ENCODE data around the gene FXYD3.
A peak's percentile ranks its signal among the peaks of the same experiment; 100 is the strongest.
"Not testable (repeated sequence)": the region's sequence is repeated elsewhere in the genome, so short reads cannot be mapped to it uniquely, and the experiment has no call there.

The FXYD3 gene

DNA sequence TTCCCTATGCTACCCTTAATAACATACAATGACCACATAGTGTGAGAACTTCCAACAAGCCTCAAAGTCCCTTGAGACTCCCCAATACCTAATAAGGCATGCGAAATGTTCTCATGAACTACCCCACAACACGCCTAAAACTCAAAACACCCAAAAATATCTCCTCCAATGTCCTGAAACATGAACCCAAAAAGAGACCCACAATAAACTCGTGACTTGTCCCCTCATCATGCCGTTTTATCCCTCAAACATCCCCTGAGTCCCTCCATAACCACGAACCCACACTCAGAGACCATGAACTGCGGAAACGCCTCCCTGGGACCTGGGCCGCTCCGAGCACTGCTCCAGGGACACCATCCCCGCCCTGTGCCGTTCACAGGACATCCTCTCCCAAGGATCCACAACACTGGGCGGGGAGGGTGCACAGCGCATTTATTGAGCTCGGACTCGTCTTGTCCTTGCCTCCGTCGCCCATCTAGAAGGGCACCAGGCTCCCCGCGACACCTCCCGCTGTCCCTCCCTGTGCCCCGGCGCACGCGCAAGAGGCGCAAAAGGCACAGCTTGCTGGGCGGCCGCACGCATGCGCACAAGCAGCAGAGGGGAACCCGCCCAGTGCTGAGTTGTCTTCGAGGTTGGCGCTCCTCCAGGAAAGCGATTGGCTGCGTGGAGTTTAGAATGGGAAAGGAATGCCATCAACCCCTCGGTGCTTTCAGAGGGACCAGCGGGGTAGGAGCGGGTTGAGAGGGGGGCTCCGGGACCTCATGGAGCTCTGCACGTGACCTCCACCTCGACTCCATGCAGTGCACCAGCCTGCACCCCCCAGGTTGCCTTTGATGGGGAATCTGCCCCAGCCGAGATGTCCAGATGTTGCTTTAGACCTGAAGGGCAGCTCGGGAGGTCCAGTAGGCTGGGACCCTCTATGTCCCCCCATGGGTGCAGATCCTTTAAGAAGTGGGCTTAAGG lies 8.8 kb downstream of the FXYD3 start:
- peak overlapping the region; percentile 88 for H3K4me3 Mint-ChIP-seq
- H3K9me3 Mint-ChIP-seq, result no peaks in the 10 kb centered on the region
- H3K27ac Mint-ChIP-seq, result peak overlapping the region; percentile 60
- peaks cover 13% of the 10 kb centered on the region for H3K4me1 Mint-ChIP-seq
- no peaks in the 10 kb centered on the region for H3K27me3 Mint-ChIP-seq
- H3K36me3 Mint-ChIP-seq, result no peaks in the 10 kb centered on the region

DNA sequence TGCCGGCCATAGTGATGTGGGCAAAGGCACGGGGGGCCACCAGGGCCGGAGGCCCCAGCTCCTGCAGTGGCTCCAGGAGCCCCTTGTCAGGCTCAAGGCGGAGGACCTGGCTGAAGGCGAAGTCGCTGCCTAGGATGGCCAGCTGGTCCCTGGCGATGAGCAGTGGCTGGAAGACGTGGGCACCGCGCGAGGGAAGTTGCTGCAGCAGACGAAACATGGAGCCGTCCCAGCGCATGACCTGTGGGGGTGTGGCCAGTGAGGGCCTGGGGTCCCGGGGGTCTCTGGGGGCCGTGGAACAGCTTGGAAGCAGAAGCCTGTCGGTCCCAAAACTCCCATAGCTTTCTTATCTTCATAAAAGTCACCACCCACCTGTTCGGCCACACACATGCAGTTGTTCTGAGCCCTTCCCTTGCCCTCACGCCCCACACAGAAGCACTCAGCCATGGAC lies 9.7 kb downstream of the FXYD3 start:
- Mint-ChIP-seq H3K36me3 (no peaks in the 10 kb centered on the region), H3K27me3 (no peaks in the 10 kb centered on the region), H3K4me3 (peak overlapping the region; percentile 26)

DNA sequence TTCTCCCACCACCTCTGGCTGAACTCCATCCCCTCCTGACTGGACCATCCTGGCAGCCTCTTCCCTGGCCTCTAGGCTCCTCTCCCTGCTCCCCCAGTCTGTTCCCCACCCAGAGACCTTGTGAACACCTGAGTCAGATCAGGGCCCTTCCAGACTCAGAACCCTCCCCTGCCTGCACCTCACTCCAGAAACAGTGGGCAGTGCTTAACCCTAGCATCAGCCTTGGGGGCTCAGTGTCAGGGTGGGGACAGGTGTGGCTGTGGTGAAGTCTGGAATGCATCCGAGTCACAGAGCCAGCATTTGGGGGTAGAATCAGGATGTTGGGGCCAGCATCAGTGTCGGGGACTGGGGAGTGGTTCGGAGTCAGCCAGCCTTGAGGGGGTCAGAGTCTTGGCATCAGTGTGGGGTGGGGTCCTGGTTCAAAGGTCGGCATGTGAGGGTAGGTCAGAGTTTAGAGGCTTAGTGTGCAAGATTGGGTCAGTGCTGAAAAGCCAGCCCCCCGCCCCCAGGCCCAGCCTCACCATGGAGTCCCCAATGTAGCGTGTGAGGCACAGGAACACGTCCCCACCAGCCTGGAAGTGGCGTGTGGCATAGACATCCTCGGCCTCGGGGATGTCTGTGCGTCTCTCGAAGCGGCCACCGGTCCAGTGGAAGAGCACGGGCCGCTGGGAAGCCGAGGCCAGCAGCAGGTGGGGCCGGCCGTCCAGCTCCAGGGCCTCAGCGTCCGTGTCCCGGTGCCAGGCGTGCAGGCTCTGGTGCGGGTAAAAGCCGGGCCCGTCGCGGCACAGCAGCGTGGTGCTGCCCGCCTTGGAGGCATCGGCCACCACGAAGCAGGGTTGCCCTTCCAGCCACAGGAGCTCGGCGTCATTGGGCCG lies 10.4 kb downstream of the FXYD3 start:
- H3K4me3 Mint-ChIP-seq, result peak overlapping the region; percentile 26

More for the DNA sequence above, 9.7 kb downstream of the FXYD3 start:
- Mint-ChIP-seq H3K9me3 (no peaks in the 10 kb centered on the region), H3K4me1 (peaks cover 13% of the 10 kb centered on the region), H3K27ac (peak overlapping the region; percentile 70)

DNA sequence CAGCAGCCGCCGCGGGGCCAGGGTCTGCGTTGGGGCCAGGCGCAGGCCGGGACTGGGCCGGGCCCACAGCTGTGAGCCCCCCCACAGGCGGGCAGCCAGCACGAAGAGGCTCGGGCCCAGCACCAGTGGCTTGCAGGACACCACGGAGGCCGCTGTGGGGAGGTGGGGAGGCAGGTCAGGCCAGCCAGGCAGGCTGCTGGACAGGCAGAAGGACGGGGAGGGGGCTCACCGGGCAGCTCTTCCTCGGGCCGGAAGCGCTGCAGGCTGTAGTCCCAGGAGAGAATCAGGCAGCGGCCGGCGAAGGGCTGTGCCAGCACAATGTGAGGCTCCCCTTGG lies 11.0 kb downstream of the FXYD3 start:
- H3K9me3 Mint-ChIP-seq, result no peaks in the 10 kb centered on the region

More for the DNA sequence above, 10.4 kb downstream of the FXYD3 start:
- Mint-ChIP-seq H3K27me3 (no peaks in the 10 kb centered on the region), H3K4me1 (peaks cover 13% of the 10 kb centered on the region), H3K27ac (no peak overlapping the region), H3K36me3 (no peaks in the 10 kb centered on the region), H3K9me3 (no peaks in the 10 kb centered on the region)

DNA sequence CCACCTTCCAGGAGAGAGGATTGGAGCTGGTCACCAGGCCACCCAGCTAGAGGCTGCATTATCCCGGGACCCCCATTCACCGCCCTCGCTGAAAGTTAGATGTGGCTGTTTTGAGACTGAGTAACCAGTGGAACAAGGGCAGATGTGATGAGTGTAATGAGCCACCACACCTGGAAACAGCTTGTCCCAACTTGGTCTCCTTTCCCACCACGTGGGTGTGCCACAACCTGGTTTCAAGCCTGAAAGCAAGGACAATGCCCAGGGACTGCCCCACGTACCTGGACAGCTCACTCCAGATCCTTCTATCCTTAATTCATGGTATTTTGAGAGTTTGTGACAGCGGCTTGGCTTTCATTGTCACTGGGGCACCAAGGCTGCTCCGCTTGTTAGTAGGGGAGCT lies 12.2 kb downstream of the FXYD3 start:
- H3K4me1 Mint-ChIP-seq, result peaks cover 13% of the 10 kb centered on the region
- H3K9me3 Mint-ChIP-seq, result no peaks in the 10 kb centered on the region
- H3K36me3 Mint-ChIP-seq, result no peaks in the 10 kb centered on the region
- no peaks in the 10 kb centered on the region for H3K27me3 Mint-ChIP-seq
- H3K4me3 Mint-ChIP-seq, result no peak overlapping the region
- H3K27ac Mint-ChIP-seq, result no peak overlapping the region

More for the DNA sequence above, 11.0 kb downstream of the FXYD3 start:
- no peak overlapping the region for H3K27ac Mint-ChIP-seq
- no peaks in the 10 kb centered on the region for H3K36me3 Mint-ChIP-seq
- H3K4me3 Mint-ChIP-seq, result no peak overlapping the region
- no peaks in the 10 kb centered on the region for H3K27me3 Mint-ChIP-seq
- H3K4me1 Mint-ChIP-seq, result peaks cover 13% of the 10 kb centered on the region

DNA sequence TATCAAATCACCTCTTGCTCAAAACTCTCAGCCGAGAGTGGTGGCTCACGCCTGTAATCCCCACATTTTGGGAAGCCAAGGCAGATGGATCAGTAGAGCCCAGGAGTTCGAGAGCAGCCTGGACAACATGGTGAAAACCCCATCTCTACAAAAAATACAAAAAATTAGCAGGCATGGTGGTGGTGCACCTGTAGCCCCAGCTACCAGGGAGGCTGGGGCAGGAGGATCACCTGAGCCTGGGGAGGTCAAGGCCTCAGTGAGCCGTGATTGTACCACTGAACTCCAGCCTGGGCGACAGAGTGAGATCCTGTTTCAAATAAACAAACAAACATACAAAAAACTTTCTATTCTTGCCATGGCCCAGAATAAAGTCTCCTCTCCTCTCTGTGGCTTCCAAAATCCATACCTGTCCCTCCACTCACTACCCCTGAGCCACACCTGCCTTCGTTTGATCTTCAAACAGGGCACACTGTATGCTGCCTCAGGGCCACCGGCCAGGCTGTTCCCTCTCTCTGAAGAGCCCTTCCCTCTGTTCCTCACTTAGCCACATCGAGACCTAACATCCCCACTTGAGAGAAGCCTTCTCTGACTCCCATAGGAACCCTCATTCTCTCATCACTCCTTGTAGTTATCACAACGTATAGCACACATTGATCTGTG lies 12.9 kb downstream of the FXYD3 start:
- no peaks in the 10 kb centered on the region for H3K9me3 Mint-ChIP-seq
- no peaks in the 10 kb centered on the region for H3K36me3 Mint-ChIP-seq
- no peak overlapping the region for H3K4me3 Mint-ChIP-seq
- peaks cover 13% of the 10 kb centered on the region for H3K4me1 Mint-ChIP-seq
- no peaks in the 10 kb centered on the region for H3K27me3 Mint-ChIP-seq
- no peak overlapping the region for H3K27ac Mint-ChIP-seq

DNA sequence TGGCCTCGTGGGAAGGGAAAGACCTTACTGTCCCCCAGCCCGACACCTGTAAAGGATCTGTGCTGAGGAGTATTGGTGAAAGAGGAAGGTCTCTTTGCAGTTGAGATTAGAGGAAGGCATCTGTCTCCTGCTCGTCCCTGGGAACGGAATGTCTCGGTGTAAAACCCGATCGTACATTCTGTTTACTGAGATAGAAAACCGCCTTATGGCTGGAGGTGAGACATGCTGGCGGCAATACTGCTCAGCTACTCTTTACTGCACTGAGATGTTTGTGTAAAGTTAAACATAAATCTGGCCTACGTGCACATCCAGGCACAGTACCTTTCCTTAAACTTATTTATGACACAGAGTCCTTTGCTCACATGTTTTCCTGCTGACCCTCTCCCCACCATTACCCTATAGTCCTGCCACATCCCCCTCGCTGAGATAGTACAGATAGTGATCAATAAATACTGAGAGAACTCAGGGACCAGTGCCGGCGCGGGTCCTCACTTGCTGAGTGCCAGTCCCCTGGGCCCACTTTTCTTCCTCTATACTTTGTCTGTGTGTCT lies 14.2 kb downstream of the FXYD3 start:
- not testable (repeated sequence) for H3K27me3 Mint-ChIP-seq, H3K27ac Mint-ChIP-seq, H3K4me1 Mint-ChIP-seq

DNA sequence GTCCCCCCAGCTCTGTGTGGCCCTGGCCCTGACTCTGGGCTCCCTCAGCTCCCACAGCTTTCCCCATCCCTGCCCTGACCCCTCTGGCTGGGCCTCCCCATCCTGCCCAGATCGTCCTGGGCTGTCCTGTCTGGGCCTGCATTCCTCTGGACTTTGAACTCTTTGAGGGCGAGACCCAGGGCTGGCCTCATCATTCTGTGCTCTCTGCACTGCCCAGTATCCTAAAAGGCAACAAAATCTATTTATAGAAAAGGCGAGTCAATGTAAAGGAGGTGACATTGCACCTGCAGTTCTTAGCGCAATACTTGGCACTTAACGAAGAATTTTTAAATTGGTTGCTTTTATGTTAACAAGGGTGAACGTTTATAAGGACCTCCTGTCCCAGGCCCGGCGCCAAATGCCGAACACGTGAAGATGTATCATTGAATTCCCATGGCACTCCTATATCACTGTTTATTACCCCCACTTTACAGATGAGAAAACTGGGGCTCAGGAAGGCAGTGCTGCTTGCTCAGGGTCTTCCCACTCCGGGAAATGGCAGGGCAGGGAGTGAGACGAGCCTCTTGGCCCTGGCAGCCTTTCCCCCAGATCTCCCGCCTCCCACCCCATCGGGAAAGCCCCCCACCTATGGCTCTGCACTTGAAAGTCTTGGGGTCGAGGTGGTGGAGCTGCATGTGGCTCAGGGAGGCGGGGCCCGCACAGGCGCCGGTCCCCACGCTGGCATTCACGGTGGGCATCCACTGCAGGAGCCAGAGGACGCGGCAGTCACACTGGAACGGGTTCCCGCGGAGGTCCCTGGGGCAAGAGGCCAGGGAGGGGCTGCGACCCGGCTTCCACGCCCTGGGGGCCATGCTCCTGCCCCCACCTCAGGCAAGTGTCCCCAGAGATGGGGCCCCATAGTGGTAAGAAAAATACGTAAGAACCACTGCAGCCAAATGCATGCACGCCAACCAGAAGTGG lies 15.4 kb downstream of the FXYD3 start:
- no peaks in the 10 kb centered on the region for H3K36me3 Mint-ChIP-seq
- H3K9me3 Mint-ChIP-seq, result no peaks in the 10 kb centered on the region
- H3K27me3 Mint-ChIP-seq, result no peaks in the 10 kb centered on the region
- no peak overlapping the region for H3K27ac Mint-ChIP-seq
- no peak overlapping the region for H3K4me3 Mint-ChIP-seq
- H3K4me1 Mint-ChIP-seq, result peaks cover 4% of the 10 kb centered on the region

More for the DNA sequence above, 14.2 kb downstream of the FXYD3 start:
- not testable (repeated sequence) for H3K36me3 Mint-ChIP-seq, H3K9me3 Mint-ChIP-seq, H3K4me3 Mint-ChIP-seq

DNA sequence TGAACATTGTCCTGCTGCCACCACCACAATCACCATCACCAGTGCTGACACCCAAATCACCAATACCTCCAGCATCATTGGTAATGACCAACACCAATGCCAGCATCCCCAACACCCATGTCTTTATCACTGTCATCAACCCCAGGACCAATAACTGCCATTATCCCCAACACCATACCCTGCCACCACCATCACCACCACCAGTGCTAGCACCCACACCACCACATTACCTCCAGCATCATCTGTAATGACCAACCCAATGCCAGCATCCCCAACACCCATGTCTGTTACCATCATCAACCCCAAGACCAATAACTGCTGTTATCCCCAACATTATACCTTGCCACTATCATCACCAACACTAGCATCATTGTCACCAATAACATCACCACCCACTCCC lies 16.6 kb downstream of the FXYD3 start:
- H3K4me3 Mint-ChIP-seq, result no peak overlapping the region
- no peak overlapping the region for H3K27ac Mint-ChIP-seq
- H3K27me3 Mint-ChIP-seq, result no peaks in the 10 kb centered on the region
- H3K36me3 Mint-ChIP-seq, result no peaks in the 10 kb centered on the region
- no peaks in the 10 kb centered on the region for H3K9me3 Mint-ChIP-seq
- H3K4me1 Mint-ChIP-seq, result peaks cover 7% of the 10 kb centered on the region

DNA sequence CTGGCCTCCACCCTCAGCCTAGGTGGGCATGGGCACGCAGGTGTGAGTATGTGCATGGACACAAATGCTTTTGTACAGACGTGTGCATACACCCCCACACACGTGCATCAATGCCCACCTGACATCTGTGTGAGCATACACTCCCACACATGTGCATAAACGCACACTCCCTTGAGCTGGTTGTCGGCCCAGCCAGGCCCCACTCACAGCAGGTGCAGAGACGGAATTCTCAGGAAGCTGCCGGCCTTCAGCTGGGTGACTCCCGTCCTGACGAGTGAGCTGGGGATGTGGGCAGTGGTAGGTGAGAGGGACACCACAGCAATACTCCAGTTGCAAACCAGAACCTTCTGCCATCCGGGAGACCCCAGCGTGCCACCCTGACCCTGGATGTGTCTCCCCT lies 18.2 kb downstream of the FXYD3 start:
- H3K27me3 Mint-ChIP-seq, result no peaks in the 10 kb centered on the region
- H3K4me3 Mint-ChIP-seq, result no peak overlapping the region
- no peaks in the 10 kb centered on the region for H3K36me3 Mint-ChIP-seq
- H3K27ac Mint-ChIP-seq, result no peak overlapping the region
- peaks cover 7% of the 10 kb centered on the region for H3K4me1 Mint-ChIP-seq
- no peaks in the 10 kb centered on the region for H3K9me3 Mint-ChIP-seq

DNA sequence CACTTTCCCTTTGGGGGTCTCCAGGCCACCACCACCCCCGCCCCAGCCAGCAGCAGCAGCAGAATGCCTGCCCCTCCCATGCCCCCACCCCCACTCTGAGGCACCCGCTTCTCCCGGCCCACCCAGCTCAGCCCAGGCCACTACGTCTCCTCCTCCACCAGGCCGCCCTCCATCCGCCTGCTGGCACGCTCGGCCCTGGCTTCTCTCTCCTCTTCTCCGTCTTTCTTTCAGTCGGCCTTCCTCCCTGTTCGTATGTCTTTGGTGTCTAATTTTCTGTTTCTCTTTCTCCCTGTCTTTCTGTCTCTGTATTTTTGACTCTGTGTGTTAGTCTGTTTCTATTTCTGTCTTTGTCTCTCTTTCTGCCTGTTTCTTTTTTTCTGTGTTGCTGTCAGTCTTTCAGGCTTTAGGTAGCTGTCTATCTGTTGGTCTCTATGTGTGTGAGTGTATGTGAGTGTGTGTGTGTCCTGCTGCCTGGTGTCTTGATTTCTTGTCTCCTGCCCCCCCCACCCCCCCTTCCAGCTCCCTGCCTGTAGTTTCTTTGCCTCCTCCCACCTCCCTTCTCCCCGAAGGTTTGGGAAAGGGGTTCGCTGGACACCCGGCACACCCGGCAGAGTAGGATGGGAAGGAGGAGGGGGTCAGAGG lies 19.1 kb downstream of the FXYD3 start, which contains the start of gene LGI4:
Gene LGI4, minus strand, starts transcription at position 459 of the 642 bp plus-strand sequence. Its CDS starts 379 bp downstream, at position 80.
- H3K36me3 Mint-ChIP-seq, result no peaks in the 10 kb centered on the region
- H3K4me1 Mint-ChIP-seq, result peaks cover 7% of the 10 kb centered on the region
- no peak within 1 kb of the TSS for H3K4me3 Mint-ChIP-seq
- no peaks in the 10 kb centered on the region for H3K9me3 Mint-ChIP-seq
- H3K27ac Mint-ChIP-seq, result peak within 1 kb of the TSS; percentile 94
- H3K27me3 Mint-ChIP-seq, result no peaks in the 10 kb centered on the region

DNA sequence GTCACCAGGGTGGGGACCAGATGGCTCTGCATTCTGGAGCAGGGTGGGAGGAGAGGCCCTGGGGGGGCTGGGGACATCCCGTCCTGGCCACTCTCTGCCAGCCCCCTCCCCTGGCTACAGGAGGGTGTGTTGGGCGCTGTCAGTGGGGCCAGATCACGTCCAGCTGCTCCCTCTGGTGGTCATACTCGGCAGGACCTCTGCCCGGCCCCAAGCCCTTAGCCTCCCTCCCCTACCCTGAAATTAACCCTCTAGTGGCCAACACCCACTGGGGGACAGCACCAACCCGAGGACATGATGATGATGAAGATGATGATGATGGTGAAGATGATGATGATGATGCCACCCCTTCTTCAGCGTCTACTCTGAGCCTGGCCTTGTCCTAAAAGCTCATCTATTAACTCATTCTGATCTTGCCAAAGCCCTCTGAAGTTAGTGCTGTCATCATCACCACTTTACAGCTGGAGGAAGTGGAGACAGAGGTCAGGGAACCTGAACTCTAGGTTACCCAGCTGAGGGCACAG lies 19.8 kb downstream of the FXYD3 start:
- Mint-ChIP-seq H3K36me3 (no peaks in the 10 kb centered on the region), H3K27ac (no peak overlapping the region), H3K4me1 (peaks cover 7% of the 10 kb centered on the region), H3K9me3 (no peaks in the 10 kb centered on the region), H3K27me3 (no peaks in the 10 kb centered on the region), H3K4me3 (no peak overlapping the region)

DNA sequence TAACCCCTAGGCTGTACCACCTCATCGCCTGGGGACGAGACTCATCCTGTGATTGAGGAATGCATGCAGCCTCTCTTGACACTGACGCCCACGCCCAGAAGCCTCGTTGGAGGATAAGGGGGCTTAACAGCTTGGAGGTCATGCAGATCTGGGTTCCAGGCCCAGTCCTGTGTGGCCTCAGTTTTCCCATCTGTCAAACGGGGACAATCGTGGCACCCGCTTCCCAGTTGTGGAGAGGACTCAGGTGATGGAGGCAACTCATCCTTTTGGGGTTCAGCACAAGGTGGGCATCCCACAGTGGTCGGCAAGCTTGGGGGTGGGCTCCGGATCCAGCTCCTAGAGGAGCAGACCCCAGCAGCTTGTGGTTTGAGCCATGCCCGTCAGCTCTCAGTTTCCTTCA lies 20.6 kb downstream of the FXYD3 start:
- Mint-ChIP-seq H3K4me3 (no peak overlapping the region), H3K9me3 (no peaks in the 10 kb centered on the region), H3K36me3 (no peaks in the 10 kb centered on the region), H3K27ac (no peak overlapping the region), H3K27me3 (no peaks in the 10 kb centered on the region), H3K4me1 (peaks cover 14% of the 10 kb centered on the region)
